ENCODE data around the gene SHC2. TPM values are rescaled to one million over a fixed set of nuclear protein-coding genes. Genes with fewer than 3 reads are reported as not detected.
A peak's percentile ranks its signal among the peaks of the same experiment; 100 is the strongest.

Gene SHC2
- total RNA-seq, 4 donors from 2014 or later = 31.5 to 72.8 (median 48.8) TPM

DNA sequence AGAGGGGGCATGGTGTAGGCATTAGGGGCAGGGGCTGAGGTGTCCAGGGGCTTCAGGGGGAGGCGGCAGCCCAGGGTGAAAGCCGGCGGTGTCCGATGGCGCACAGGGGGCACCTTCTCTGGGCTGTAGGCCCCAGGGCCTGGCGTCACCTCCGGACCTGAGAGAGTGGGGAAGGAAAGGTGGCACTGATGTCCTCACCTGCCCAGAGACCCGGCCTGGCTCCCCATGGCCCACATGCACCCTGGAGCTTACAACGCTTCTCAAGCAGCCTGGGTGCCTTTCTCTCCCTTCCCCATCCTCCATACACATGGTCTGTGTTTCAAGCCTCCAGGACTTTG, 3.3 kb upstream of the SHC2 start:
- Histone ChIP-seq H3K4me1 (peaks cover 4 to 7% of the 10 kb centered on the region in 2 donors), H3K27me3 (no peaks in the 10 kb centered on the region), H3K27ac (no peak overlapping the region), H3K9me3 (no peaks in the 10 kb centered on the region), H3K36me3 (no peaks in the 10 kb centered on the region), H3K4me3 (replicated peaks in 1 of 3) (no peak overlapping the region)
- 83 to 89% methylated on average over 7 to 9 of the region's 9 CpGs for WGBS, 2 donors
- no peak for TF ChIP-seq POLR2A (IDR thresholded peaks at IDR 0.05)
- TF ChIP-seq, protein P1, sequence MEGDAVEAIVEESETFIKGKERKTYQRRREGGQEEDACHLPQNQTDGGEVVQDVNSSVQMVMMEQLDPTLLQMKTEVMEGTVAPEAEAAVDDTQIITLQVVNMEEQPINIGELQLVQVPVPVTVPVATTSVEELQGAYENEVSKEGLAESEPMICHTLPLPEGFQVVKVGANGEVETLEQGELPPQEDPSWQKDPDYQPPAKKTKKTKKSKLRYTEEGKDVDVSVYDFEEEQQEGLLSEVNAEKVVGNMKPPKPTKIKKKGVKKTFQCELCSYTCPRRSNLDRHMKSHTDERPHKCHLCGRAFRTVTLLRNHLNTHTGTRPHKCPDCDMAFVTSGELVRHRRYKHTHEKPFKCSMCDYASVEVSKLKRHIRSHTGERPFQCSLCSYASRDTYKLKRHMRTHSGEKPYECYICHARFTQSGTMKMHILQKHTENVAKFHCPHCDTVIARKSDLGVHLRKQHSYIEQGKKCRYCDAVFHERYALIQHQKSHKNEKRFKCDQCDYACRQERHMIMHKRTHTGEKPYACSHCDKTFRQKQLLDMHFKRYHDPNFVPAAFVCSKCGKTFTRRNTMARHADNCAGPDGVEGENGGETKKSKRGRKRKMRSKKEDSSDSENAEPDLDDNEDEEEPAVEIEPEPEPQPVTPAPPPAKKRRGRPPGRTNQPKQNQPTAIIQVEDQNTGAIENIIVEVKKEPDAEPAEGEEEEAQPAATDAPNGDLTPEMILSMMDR (IDR thresholded peaks at IDR 0.05) = no peak
- intact Hi-C loops (cut with DNase I) = no loop called here
- no peak for DNase-seq

DNA sequence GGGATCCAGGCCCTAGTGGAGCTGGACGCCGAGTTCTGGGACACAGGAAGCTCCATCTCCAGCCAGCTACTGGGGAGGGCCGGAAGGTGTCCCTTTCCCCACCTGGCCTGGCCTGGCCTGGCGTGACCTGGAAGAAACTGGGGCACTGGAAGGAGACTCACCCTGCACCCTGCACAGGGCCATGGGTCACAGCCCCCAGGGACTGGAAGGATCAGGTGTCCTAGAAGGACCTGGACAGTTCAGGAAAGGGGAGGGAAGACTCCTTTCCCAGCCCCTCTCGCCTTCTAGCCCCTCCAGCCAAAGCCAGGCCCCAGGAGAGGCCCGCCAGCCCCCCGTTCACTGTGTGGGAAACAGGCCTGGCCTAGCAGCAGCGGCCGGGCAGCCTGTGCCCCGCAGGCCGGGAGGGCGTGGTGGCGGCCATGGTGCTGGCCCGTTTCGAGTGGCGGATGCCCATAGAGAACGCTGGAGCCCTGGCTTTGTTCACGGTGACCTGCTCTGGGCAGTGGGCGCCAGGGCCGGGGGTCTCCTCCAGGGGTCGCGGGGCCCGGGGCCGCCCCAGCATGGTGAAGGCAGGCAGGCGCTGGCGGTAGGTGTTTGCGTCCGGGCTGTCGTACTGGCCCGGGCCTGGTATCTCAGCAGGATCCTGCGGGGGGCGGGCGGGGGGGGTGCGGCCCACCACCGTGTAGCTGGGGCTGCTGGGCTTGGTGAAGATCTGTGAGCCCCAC, 2.8 kb upstream of the SHC2 start:
- H3K4me3 ChIP-seq (replicated peaks in 1 of 3) = no peak overlapping the region
- H3K27me3 ChIP-seq = no peaks in the 10 kb centered on the region

DNA sequence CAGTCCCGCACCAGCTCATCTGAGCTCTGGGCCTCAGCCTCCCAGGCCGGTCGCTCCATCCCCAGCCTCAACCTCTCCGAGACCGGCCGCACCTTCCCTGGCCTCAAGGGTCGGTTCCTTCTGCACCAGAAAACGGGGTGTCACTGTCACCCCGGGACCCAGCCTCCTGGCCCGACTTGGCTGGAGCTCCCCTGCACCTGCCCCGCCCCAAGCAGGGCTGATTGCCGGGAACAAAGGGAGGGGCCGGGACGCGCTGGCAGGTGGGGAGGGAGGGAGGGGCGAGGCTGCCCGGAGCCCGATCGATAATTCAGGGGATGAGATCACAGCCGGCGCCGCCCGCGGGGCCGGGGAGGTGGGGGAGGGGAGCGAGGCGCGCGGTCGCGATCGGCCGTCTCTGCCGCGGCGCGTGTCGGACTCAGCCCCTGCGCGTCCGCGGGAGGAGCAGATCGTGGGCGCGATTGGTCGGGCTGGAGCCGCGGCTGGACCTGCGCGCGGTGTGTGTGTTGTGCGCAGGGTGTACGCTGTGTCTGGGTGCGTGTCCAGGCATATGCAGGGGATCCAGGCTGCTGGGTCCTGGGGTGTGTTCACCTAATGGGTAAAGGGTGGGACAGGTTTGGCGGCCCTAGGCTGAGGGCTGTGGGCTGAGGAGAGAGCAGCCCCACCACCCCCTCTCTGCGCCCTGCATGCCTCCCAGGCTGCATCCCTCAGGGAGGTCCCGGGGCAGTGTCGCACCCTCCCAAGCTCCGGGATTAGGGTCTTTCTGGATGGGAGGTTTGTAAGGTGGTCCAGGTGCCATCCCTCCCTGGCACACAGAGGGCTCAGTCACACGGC, 1.1 kb upstream of the SHC2 start:
- peak overlapping the region in 2 of 3 donors; percentile 15 to 51 for H3K4me3 ChIP-seq (replicated peaks in 1 of 3)
- WGBS, 2 donors = 39 to 60% methylated on average over 1 to 5 of the region's 60 CpGs
- peak overlapping the region in 1 of 3 donors; percentile 19 for H3K27ac ChIP-seq
- peak; percentile 44 to 63 for DNase-seq
- TF ChIP-seq POLR2A (IDR thresholded peaks at IDR 0.05) = peak in 1 of 2 donors; percentile 32
- TF ChIP-seq, protein P1 (IDR thresholded peaks at IDR 0.05) = no peak
- no peaks in the 10 kb centered on the region for H3K9me3 ChIP-seq
- no peaks in the 10 kb centered on the region for H3K27me3 ChIP-seq
- intact Hi-C loops (cut with DNase I) = no loop called here
- no peaks in the 10 kb centered on the region for H3K36me3 ChIP-seq
- H3K4me1 ChIP-seq = peaks cover 4 to 7% of the 10 kb centered on the region in 2 donors

More for the DNA sequence above, 2.8 kb upstream of the SHC2 start:
- H3K36me3 ChIP-seq = no peaks in the 10 kb centered on the region
- 76 to 79% methylated on average over 15 to 17 of the region's 35 CpGs for WGBS, 2 donors
- TF ChIP-seq, protein P1 (IDR thresholded peaks at IDR 0.05) = no peak
- no peak for TF ChIP-seq POLR2A (IDR thresholded peaks at IDR 0.05)
- no peaks in the 10 kb centered on the region for H3K9me3 ChIP-seq
- intact Hi-C loops (cut with DNase I) = no loop called here
- DNase-seq = no peak
- H3K4me1 ChIP-seq = peaks cover 4 to 7% of the 10 kb centered on the region in 2 donors
- no peak overlapping the region for H3K27ac ChIP-seq

DNA sequence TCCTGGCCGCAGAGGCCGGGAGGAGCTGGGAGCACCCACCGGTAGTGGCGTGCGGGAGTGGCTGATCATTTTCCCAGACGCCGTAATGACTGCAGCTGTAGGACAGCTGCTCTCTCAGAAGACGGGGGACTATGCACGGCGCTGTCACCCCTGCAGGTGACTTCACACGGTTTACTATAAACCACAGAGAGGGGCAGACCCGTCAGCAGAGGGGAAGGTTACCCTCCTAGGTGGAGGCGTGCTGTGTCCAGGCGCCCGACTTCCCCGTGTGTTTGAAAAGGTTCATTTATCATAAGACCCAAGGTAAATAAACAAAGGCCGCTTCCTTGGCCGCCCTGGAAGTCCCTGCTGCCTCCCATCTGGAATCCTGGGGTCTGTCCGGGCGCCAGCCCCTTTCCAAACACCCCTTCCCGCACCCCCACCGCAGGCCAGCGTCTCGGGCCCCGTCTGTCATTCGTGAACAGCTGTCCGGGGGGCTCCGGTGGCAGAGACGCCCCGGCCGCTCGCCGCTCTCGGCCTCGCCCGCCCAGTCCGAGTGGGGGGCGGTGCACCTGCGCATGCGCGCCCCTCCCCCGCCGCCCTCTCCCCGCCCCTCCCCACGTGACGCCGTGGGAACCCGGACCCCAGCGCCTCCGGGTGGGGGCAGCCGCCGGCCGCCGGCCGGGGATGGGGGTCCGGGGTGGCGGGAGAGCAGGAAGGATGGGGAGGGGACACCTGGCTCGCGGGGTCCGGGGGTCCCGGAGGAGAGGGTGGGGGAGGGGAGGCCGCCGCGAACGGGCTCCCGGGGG, 915 bp downstream of the SHC2 start:
- Histone ChIP-seq H3K27ac (peak overlapping the region; percentile 58 to 70 (median 69)), H3K4me1 (peaks cover 4 to 7% of the 10 kb centered on the region in 2 donors), H3K4me3 (replicated peaks in 1 of 3) (peak overlapping the region; percentile 7 to 88 (median 75)), H3K9me3 (no peaks in the 10 kb centered on the region), H3K36me3 (no peaks in the 10 kb centered on the region), H3K27me3 (no peaks in the 10 kb centered on the region)
- DNase-seq = peak; percentile 64
- TF ChIP-seq, protein P1 (IDR thresholded peaks at IDR 0.05) = no peak
- peak; percentile 23 to 61 for TF ChIP-seq POLR2A (IDR thresholded peaks at IDR 0.05)
- intact Hi-C loops (cut with DNase I) = no loop called here
- WGBS, 2 donors = 7 to 14% methylated on average over 20 to 21 of the region's 66 CpGs

All from thyroid gland (tissue), 4 donors.